ENCODE results near the gene FAM118B. TPM values are rescaled to one million over a fixed set of nuclear protein-coding genes. Genes with fewer than 3 reads are reported as not detected.

FAM118B gene
- total and polyA plus RNA-seq, 2 of the 4 experiments (the other 2 are of a cell fraction): 20.0 to 27.2 TPM

DNA sequence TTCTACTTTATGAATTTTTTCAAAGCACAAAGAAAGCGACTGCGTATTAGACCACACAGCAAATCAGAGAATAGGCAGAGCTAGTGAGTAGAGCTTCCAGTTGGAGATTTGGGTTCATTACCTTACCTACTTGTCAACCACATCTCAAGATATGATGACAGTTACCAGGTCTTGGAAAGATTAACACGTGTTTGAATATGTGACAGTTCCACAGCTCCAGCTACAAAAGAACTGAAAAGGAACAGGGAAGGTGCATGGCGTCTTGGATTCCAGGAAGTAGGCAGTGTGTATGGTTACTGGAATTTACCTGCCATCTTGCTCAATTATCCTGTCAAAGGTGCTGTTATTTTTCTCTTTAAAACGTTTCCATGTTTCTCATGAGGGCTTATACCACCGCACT is 76.7 kb downstream of the FAM118B start:
- WGBS, 2 experiments (ENCODE audit: extremely low coverage in 2 of 2, insufficient read length in 1 of 2): no CpG with 5 or more reads among the region's 6 CpGs
- Histone ChIP-seq H3K18ac (ENCODE audit: low read depth, low read length) (no peak overlapping the region), H2BK5ac (ENCODE audit: low read depth, low read length, poor library complexity, severe bottlenecking) (no peak overlapping the region), H4K20me1 (ENCODE audit: insufficient read depth, low read length) (no peaks in the 10 kb centered on the region), H3K4me3 (ENCODE audit: insufficient read depth, low read depth, low read length) (no peak overlapping the region), H2BK15ac (ENCODE audit: low read depth, low read length) (no peak overlapping the region), H2AK5ac (ENCODE audit: low read depth, low read length) (no peak overlapping the region), H2BK120ac (ENCODE audit: low read depth, low read length) (no peak overlapping the region), H2AFZ (replicated peaks; ENCODE audit: low read length, poor library complexity) (no peak overlapping the region), H3K14ac (replicated peaks; ENCODE audit: low read depth, low read length) (no peak overlapping the region), H2AK9ac (replicated peaks; ENCODE audit: low read depth, low read length, poor library complexity) (no peak overlapping the region), H3K23ac (ENCODE audit: low read depth, low read length) (no peak overlapping the region), H3K9me3 (ENCODE audit: control insufficient read depth, insufficient read depth, low read length) (no peaks in the 10 kb centered on the region), H3K27ac (ENCODE audit: insufficient read depth, low read length) (no peak overlapping the region), H3K4me2 (ENCODE audit: low read depth, low read length) (no peak overlapping the region), H2BK20ac (ENCODE audit: low read depth, low read length) (no peak overlapping the region), H3K27me3 (ENCODE audit: control insufficient read depth, insufficient read depth, low read length) (no peaks in the 10 kb centered on the region), H3K56ac (ENCODE audit: extremely low read depth, insufficient read depth, low read length) (no peak overlapping the region), H4K91ac (ENCODE audit: insufficient read depth, low read depth, low read length) (no peak overlapping the region), H3K4me1 (ENCODE audit: control insufficient read depth, insufficient read depth, low read length) (no peaks in the 10 kb centered on the region), H4K5ac (ENCODE audit: low read depth, low read length) (no peak overlapping the region), H3K4ac (ENCODE audit: low read depth, low read length) (no peak overlapping the region), H3K79me1 (ENCODE audit: low read depth in 1 of 2, low read length in 2 of 2) (peaks cover 4 to 26% of the 10 kb centered on the region in 2 experiments), H4K8ac (ENCODE audit: low read depth in 2 of 2, low read length in 2 of 2) (no peak overlapping the region), H3K36me3 (ENCODE audit: control insufficient read depth, insufficient read depth, low read length) (peaks cover 28% of the 10 kb centered on the region), H3K9me1 (ENCODE audit: insufficient read depth, low read length) (0 out of 2 replicates have a peak, but pooled peaks cover 5% of the 10 kb centered on the region), H3K9ac (ENCODE audit: low read depth, low read length) (no peak overlapping the region)
- TF ChIP-seq, protein P1, sequence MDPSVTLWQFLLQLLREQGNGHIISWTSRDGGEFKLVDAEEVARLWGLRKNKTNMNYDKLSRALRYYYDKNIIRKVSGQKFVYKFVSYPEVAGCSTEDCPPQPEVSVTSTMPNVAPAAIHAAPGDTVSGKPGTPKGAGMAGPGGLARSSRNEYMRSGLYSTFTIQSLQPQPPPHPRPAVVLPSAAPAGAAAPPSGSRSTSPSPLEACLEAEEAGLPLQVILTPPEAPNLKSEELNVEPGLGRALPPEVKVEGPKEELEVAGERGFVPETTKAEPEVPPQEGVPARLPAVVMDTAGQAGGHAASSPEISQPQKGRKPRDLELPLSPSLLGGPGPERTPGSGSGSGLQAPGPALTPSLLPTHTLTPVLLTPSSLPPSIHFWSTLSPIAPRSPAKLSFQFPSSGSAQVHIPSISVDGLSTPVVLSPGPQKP (IDR thresholded peaks at IDR 0.05; ENCODE audit: borderline replicate concordance, low read depth, low read length): no peak
- no peak for TF ChIP-seq FOS (IDR thresholded peaks at IDR 0.05; ENCODE audit: low read depth, low read length)
- TF ChIP-seq RCOR1 (IDR thresholded peaks at IDR 0.05; ENCODE audit: insufficient replicate concordance, low read length): no peak
- no peak for TF ChIP-seq BHLHE40 (IDR thresholded peaks at IDR 0.05; ENCODE audit: low read depth, low read length)
- TF ChIP-seq RFX5 (IDR thresholded peaks at IDR 0.05; ENCODE audit: low read depth, low read length): no peak
- TF ChIP-seq SMC3 (IDR thresholded peaks at IDR 0.05; ENCODE audit: low read depth, low read length): no peak
- TF ChIP-seq, protein P2, sequence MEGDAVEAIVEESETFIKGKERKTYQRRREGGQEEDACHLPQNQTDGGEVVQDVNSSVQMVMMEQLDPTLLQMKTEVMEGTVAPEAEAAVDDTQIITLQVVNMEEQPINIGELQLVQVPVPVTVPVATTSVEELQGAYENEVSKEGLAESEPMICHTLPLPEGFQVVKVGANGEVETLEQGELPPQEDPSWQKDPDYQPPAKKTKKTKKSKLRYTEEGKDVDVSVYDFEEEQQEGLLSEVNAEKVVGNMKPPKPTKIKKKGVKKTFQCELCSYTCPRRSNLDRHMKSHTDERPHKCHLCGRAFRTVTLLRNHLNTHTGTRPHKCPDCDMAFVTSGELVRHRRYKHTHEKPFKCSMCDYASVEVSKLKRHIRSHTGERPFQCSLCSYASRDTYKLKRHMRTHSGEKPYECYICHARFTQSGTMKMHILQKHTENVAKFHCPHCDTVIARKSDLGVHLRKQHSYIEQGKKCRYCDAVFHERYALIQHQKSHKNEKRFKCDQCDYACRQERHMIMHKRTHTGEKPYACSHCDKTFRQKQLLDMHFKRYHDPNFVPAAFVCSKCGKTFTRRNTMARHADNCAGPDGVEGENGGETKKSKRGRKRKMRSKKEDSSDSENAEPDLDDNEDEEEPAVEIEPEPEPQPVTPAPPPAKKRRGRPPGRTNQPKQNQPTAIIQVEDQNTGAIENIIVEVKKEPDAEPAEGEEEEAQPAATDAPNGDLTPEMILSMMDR (conservative IDR thresholded peaks at IDR 0.05; ENCODE audit: low read depth, low read length): no peak
- TF ChIP-seq CEBPB (IDR thresholded peaks at IDR 0.05; ENCODE audit: low read depth, low read length): no peak
- ATAC-seq (ENCODE audit: low read depth) (no peak), DNase-seq (no peak)
- in situ Hi-C loops (cut with MboI; ENCODE audit: low sequenced_read_pairs): no loop called here
- POLR2A ChIA-PET (ENCODE audit: unreplicated experiment): no interaction called here
- no TSS peak for BruUV-seq (replicated peaks)
- intact Hi-C loops (cut with micrococcal nuclease): no loop called here
- dilution Hi-C loops (cut with HindIII; ENCODE audit: low sequenced_read_pairs, unreplicated experiment): no loop called here
- CTCF ChIA-PET: no interaction called here
